Stimulated activated naive CD4-positive, alpha-beta T cell (primary cell): ENCODE results near the gene LMO2.

Source experiments
- DNase-seq, 6 experiments: peaks; one replicate each; lab custom pipeline; 2025; lab: John Stamatoyannopoulos, UW

LMO2 gene

DNA sequence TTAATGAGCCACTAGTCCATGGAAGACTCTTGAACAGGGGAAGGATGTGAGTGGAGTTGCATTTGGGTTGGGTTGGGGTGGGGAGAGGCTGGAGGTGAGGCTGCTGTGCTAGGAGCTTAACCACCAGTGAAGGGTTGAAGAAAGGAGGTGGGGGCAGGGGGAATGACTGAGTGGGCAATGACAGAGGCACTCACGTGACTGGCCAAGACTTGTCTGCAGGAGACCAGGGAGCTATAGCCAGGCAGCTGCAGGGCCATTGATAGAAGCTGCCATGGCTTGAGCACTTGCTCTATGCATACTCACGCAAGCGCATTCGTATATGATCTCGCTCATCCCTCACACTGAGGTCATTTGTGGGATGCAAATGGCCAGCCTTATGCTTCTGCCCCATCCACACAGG lies 4.0 kb downstream of the LMO2 start:
- DNase-seq, result no peak

GRCh38 chr11:33885338-33886005 lies 6.4 kb downstream of the LMO2 start:
- no peak for DNase-seq

DNA sequence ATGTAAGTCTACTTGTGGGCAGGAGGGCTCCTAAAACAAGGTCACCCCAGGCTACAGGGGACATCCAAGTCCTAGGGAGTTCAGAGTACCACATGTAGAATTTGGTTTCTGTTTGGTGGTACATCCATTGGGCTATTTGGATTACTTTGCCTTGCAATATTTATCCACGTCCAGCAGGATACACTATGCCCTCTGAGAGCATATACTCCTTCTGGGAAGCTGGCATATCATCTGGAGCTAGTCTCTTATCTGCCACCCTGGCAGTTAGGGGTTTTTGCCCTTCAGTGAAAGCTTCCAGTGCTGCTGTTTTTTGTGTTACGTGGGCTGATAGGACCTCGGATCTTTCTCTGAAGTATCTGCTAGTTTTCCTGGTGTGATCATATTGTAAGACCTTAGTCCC lies 7.3 kb downstream of the LMO2 start:
- no peak for DNase-seq

DNA sequence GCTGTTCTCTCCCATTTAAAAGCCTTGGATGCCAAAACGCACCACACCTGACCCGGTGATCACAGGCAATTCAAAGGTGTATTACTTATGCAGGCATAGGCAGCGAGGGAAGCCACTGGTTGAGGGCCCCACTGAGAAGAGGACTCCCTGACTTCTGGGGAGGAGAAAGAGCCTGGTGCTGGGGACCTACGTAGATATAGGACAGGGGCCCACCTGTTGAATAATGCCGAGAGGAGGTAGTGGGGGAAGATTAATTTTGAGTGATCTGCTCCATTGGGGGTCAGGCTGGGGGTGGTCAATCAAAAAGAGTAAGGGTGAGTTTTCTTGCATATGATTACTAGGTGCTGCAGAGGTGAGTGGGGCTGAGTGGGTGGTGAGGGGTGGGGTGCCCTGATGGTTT lies 7.8 kb downstream of the LMO2 start:
- no peak for DNase-seq

GRCh38 chr11:33881651-33882503 lies 10.0 kb downstream of the LMO2 start:
- no peak for DNase-seq

DNA sequence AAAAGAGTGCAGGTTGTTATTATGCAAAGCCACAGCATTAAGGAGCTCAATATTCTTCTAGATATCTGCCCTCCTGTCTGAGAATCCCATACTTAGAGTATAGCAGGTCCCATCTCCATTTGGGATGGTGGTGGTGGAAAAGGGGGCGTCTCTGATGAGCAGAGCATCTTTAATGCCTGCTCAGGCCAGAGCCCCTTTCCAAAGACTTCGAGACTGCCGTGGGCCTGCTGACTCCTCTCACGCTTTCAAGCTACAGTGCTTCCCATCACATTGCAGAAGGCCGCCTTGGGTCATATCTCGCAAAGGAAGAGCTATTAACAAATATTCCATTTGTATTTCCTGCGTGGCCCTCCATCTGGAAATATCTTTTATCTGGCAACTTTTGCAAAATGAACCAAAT lies 10.9 kb downstream of the LMO2 start:
- DNase-seq, result no peak

DNA sequence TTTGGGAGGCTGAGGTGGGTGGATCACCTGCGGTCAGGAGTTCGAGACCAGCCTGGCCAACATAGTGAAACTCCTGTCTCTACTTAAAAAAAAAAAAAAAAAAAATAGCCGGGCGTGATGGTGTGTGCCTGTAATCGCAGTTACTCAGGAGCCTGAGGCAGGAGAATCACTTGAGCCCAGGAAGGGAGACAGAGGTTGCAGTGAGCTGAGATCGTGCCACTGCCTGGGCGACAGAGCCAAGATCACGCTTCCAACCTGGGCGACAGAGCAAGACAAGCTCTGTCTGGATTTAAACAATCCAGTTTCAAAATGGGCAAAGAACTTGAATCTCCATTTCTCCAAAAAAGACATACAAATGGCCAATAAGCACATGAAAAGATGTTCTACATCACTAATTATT lies 12.5 kb downstream of the LMO2 start:
- no peak for DNase-seq

DNA sequence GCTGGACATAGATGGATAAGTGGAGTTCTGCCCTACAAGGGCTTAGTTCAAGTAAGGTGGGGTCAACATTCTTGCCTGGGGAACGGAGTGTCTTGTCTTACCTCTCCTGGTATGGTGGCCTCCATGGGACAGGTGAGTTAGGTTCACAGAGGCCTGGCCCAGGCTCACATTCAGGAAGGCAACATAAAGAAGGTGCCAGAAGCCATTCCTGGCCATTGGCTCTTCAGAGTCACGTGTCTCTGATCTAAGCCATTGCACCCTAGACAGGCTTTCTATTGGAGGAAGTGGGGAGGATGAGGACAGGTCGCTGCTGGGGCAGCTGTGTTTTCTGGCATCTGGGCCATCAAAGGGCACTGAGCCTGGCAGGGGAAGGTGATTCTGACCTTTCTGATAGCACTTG lies 14.8 kb downstream of the LMO2 start:
- DNase-seq, result no peak

DNA sequence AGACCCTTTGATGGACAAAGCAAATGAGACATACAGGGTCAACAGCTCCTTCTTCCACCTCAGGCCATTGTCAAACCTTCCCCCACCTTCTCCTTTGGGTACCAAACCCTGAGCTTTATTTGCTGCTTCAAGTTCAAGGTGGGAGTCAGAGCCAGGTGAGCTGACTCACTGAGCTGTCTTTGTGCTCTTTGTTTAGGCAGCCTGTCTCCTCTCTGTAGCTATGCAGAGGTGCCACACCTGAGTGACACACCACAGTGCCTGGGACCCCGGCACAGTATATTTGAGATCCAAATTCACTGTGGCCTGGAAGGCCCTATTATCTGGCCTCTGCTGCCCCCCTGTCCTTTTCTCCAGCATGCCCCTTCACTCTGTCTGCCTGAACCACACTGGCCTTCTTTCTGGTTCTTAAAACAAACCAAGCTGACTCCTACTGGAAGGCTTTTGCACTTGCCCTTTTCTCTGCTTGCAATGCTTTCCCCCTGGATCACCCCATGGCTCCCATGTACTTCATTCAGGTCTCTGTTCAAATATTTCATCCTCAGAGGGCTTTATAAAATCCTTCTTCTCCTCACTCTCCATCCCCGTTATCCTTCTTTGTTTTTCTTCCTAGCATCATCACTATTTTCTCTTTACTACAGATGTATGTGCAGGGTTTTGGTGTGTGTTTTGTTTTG lies 16.1 kb downstream of the LMO2 start:
- no peak for DNase-seq

GRCh38 chr11:33874910-33875490 lies 16.9 kb downstream of the LMO2 start:
- no peak for DNase-seq

- DNase-seq, result no peak
These were observed 17.4 kb downstream of the LMO2 start for GRCh38 chr11:33874433-33874832.

- peak in 2 of 6 experiments; percentile 18 to 39 for DNase-seq
These were observed 22.1 kb downstream of the LMO2 start for GRCh38 chr11:33869481-33870422.

GRCh38 chr11:33868647-33869461 lies 23.0 kb downstream of the LMO2 start:
- DNase-seq, result no peak

DNA sequence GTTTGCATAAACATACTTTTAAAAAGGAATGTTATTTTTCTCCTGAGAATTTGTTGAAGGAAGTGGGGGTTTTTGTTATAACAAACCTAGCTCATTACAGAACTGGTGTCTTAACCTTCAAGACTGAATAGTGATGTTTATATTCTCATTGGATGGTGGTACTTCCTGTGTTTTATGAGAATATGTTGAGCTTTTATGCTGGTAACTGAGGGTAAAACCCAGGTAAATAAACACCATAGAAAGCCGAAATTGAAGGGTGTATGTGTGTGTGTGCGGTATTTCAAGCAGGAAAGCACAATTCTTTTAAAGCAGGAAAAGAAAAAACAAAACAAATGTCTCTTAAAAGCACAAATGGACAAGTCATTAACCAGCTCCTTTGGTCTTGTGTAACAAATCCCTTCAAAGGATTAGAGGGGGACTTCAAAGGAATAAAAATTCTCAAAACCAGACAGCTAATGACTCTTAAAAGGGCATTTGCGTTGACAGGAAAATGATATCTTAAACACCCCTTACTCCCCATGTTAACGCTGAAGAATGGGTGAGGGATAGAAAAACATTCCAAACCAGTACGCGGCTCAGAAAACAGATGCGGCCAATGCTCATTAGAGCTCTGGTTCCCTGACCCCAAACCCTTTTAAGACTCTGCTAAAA lies 23.8 kb downstream of the LMO2 start:
- DNase-seq, result peak in 2 of 6 experiments; percentile 1 to 4

DNA sequence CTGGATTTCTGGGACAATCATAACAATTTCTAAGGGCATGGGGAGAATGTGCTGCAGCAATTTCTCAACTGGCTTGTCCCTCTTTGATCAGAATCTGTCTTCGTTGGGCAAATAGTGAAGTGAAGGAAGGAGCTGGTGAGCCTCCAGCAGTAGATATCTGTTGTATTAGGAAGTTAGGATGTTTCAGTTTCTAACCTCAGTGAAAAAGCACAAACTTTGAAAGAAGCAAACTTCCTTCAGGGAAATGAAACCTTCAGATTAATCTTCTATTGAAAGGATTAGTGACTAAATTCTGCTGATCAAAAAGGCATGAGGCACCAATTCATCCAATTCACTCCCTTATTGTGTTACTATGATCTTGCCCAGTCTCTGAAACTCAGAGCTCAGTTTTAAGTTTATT lies 24.3 kb downstream of the LMO2 start:
- DNase-seq, result no peak

- DNase-seq, result no peak
These were observed 24.9 kb downstream of the LMO2 start for GRCh38 chr11:33866936-33867335.

- no peak for DNase-seq
These were observed 27.4 kb downstream of the LMO2 start for GRCh38 chr11:33864479-33864878.

- no peak for DNase-seq
These were observed 28.3 kb downstream of the LMO2 start for GRCh38 chr11:33863418-33864172.

- no peak for DNase-seq
These were observed 29.8 kb downstream of the LMO2 start for GRCh38 chr11:33861941-33862589.
